H1 (cell line): Measurements from ENCODE around the gene ADAMTS17. TPM values are rescaled to one million over a fixed set of nuclear protein-coding genes. Genes with fewer than 3 reads are reported as not detected.

Experiments used
- CBX8 ChIP-seq: fragments of 300-800, 300-1000 bp; sonication (generic); IDR thresholded peaks from 2 replicates; pipeline ENCODE4 v1.7.1; 2016; ENCODE audit warnings: low read depth, low read length, borderline replicate concordance
- GTF2F1 ChIP-seq: IDR thresholded peaks from 2 replicates; pipeline ENCODE4 v1.6.1; 2012; ENCODE audit warnings: low read depth, low read length, improper control_type of control experiment, borderline replicate concordance
- JUN ChIP-seq: IDR thresholded peaks from 2 replicates; pipeline ENCODE4 v1.6.1; 2011; ENCODE audit warnings: low read depth, mild to moderate bottlenecking, improper control_type of control experiment, low read length
- KDM4A ChIP-seq: IDR thresholded peaks from one replicate; pipeline ENCODE4 v1.7.1; 2012; ENCODE audit warnings: low read depth, mild to moderate bottlenecking, moderate library complexity, low read length, inconsistent platforms; ENCODE audit not compliant: severe bottlenecking
- RFX5 ChIP-seq: IDR thresholded peaks from 2 replicates; pipeline ENCODE4 v1.6.1; 2011; ENCODE audit warnings: low read depth, low read length, improper control_type of control experiment, borderline replicate concordance
- RXRA ChIP-seq: IDR thresholded peaks from 2 replicates; pipeline ENCODE4 v1.6.1; 2011; ENCODE audit warnings: low read depth, mild to moderate bottlenecking, low read length, moderate library complexity; ENCODE audit not compliant: insufficient read depth
- TBP ChIP-seq: IDR thresholded peaks from 2 replicates; pipeline ENCODE4 v1.6.1; 2011; ENCODE audit warnings: low read depth, low read length, improper control_type of control experiment
- polyA plus RNA-seq, 7 experiments: library from polyadenylated mRNA; depleted of rRNA in 3 of 7; stranded (reverse) in 5 of 7; unstranded in 2 of 7; fragments of >200 nt in 5 of 7; fragments of 200-250 nt in 2 of 7; gene quantifications; 1 replicate in 5 of 7; 2 replicates in 1 of 7; 4 replicates in 1 of 7; pipeline versions ENCODE4 v1.2.1 to v1.2.3, GENCODE V29; 2011 to 2013; ENCODE audit warnings: missing spikeins in 2 of 7, mixed read lengths in 2 of 7
- total RNA-seq: library from RNA; stranded (reverse); fragmentation: NEBNext Ultra II Directional; extraction: Animal tissue kit (Norgen Biotek cat#: 25700); gene quantifications from 2 replicates; pipeline ENCODE4 v1.2.1, GENCODE V29; 2021
- TF ChIP-seq, protein P1 (sequence below): IDR thresholded peaks from 2 replicates; pipeline ENCODE4 v1.6.1; 2011; ENCODE audit warnings: low read length, improper control_type of control experiment

The ADAMTS17 gene
- total and polyA plus RNA-seq, 2 of the 8 experiments (the other 6 are each of a cell fraction or from before 2014, with no cell fraction given): 0.51 to 1.7 TPM

- no peak for TF ChIP-seq RFX5
- no peak for TF ChIP-seq KDM4A
- TF ChIP-seq, protein P1, sequence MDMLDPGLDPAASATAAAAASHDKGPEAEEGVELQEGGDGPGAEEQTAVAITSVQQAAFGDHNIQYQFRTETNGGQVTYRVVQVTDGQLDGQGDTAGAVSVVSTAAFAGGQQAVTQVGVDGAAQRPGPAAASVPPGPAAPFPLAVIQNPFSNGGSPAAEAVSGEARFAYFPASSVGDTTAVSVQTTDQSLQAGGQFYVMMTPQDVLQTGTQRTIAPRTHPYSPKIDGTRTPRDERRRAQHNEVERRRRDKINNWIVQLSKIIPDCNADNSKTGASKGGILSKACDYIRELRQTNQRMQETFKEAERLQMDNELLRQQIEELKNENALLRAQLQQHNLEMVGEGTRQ: no peak
- no peak for TF ChIP-seq JUN
- no peak for TF ChIP-seq GTF2F1
- no peak for TF ChIP-seq RXRA
- TF ChIP-seq CBX8: no peak
- TF ChIP-seq TBP: no peak
- TF ChIP-seq, all 59 proteins: peak for 0
These were observed 383.2 kb downstream of the ADAMTS17 start (continued) for GRCh38 chr15:99958426-99959097.
